Activated T-cell treated with anti-CD3 and anti-CD28 coated beads for 48 hours (primary cell): ENCODE results near the gene FAM234A.

Source experiments
- DNase-seq: peaks from one replicate; pipeline ENCODE4 v3.0.0-alpha.2; 2020; ENCODE audit warnings: low read depth

FAM234A gene

DNA sequence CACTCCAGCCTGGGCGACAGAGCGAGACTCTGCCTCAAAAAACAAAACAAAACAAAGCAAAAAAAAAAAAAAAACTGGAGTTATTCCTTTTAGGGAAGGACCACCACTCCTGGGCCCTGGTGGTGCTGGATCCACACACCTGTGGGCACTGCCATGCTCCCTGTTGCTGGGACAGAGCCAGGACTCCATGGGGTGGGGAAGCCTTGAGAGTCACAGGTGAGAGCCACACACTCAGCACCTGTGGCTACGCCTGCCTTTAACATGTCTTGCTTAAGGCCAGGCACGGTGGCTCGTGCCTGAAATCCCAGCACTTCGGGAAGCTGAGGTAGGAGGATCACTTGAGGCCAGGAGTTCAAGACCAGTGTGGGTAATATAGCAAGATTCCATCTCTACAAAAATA is 66.6 kb downstream of the FAM234A start:
- DNase-seq: no peak

DNA sequence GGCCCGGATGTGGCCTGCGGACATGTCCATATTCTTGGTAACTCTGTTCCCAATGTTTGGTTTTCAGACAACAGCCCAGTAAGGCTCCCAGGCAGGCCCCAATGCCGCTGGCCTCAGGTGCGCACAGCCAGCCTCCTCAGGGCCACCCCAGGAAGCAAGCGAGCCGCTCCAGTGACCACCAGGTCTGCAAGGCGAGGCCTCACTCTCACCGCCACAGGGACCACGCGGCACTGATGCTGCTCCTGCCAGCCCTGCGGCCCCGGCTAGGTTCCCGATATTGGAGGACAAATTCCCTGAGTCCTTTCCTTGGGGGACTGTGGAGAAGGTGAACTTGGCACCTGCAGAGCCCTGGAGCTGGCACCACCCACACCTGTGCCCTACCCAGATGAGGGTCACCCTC is 67.3 kb downstream of the FAM234A start:
- no peak for DNase-seq

DNA sequence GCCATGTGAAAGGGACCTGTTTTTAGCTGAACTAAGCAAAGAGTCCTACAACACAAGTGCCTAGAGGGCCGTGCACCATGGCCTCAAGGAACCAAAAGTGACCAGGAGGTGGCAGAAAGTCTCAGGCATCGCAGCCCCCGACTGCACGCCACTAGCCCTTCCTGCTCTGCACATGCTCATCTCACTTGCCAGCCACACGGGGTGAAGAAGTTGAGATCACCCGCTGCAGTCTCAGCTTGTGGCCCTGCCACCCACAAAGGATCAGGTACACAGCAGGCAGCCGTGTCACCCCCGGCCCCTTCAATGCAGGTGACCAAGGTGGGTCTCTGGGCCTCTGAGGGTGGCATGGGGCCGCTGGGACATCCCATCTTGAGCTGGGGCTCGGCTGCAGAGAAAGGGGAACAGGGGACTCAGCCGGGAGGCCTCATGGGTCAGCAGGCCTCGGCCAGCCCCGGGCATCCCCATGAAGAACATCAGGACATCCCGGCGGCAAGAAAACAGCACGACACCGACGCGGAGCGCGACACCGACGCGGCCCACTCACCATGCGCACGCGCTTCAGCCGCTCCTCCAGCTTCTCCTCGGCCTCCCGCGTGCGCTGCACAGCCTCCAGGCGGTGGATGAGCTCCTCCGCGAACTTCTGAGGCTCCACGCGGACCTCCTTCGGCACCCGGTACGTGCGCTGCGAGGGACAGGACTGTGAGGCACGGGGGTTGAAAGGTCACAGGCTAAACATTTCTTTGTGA is 69.3 kb downstream of the FAM234A start:
- no peak for DNase-seq

DNA sequence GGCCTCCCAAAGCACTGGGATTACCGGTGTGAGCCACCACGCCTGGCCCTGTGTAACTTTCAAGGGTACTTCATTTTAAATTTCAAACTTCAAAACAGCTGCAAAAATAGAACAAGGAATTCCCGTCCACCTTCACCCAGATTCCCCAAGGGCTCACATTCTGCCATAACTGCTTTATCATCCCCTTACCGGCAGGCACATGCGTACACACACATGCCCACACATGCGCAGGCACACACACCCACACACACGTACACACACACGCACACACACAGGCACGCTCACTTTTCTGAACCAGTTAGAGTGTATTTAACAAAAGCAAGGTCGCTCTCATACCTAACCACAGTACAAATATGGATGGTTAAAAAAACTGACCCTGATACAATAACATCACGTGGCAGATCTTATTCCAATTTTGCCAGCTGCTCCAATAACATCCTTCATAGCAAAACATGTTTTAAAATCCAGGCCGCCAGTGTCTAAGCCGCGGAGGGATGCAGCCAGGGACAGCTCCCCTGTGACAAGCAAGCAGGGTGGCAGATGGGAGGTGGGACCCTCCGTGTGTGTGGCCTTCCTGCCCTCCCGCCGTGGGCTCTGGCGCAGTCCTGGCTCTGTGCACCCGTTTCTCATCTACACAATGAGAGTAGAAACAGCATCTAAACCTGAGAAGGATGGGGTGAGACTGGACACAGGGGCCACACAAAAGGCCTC is 71.5 kb downstream of the FAM234A start:
- DNase-seq: no peak

GRCh38 chr16:306911-307370 is 72.3 kb downstream of the FAM234A start:
- no peak for DNase-seq

- no peak for DNase-seq
These were observed 73.2 kb downstream of the FAM234A start for GRCh38 chr16:307691-308312.

- no peak for DNase-seq
These were observed 74.9 kb downstream of the FAM234A start for GRCh38 chr16:309476-309875.

DNA sequence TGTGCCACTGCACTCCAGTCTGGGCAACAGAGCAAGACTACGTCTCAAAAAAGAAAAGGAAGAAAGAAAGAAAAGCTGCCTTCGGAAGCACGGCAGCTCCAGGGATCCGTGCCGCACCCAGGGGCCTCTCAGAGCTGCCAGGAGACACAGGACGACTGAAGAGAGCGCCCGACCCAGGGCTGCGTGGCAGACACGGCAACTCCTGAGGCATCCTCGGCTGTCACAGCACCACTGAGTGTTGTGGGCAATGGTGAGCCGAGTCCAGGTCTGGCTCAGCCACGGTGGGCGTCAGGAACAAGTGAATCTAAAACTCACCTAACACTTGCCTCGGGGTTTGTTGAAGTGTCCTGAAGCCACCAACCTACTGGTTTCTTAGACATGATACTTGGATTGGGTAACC is 77.1 kb downstream of the FAM234A start:
- DNase-seq: no peak

DNA sequence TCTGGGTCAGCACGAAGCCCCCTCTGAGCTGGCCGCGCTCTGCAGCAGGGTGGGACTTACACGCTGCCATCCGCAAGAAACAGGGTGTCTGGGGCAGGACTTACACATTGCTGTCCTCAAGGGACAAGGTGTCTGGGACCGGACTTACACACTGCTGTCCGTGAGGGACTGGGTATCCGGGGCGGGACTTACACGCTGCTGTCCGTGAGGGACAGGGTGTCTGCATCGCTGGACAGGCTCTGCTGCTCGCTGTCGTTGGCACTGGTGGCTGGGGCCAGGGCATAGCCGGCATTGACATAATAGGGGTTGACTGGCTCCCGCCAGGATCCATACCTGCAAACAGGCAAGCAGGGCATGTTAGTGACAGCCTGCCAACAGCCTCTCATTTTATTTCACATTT is 79.7 kb downstream of the FAM234A start:
- DNase-seq: no peak

- no peak for DNase-seq
These were observed 80.2 kb downstream of the FAM234A start for GRCh38 chr16:314795-315299.
